Neuron (in vitro differentiated cells): ENCODE results near the gene PXT1.

Source experiments
- H2AFZ ChIP-seq: one replicate; pipeline ENCODE4 v1.6.1; 2013; ENCODE audit warnings: low read depth, mild to moderate bottlenecking, inconsistent platforms, low read length, moderate library complexity
- H3K27me3 ChIP-seq: one replicate; pipeline ENCODE4 v1.6.1; 2013; ENCODE audit warnings: low read length; ENCODE audit not compliant: insufficient read depth
- H3K36me3 ChIP-seq: one replicate; pipeline ENCODE4 v1.6.1; 2013; ENCODE audit warnings: low read length; ENCODE audit not compliant: insufficient read depth
- H3K4me1 ChIP-seq: one replicate; pipeline ENCODE4 v1.6.1; 2013; ENCODE audit warnings: low read length; ENCODE audit not compliant: insufficient read depth
- H3K4me3 ChIP-seq: 2 replicates; pipeline ENCODE4 v1.5.1; 2013; ENCODE audit warnings: mild to moderate bottlenecking, low read length, moderate library complexity
- H3K9me3 ChIP-seq: one replicate; pipeline ENCODE4 v1.6.1; 2013; ENCODE audit warnings: low read length

The PXT1 gene

DNA sequence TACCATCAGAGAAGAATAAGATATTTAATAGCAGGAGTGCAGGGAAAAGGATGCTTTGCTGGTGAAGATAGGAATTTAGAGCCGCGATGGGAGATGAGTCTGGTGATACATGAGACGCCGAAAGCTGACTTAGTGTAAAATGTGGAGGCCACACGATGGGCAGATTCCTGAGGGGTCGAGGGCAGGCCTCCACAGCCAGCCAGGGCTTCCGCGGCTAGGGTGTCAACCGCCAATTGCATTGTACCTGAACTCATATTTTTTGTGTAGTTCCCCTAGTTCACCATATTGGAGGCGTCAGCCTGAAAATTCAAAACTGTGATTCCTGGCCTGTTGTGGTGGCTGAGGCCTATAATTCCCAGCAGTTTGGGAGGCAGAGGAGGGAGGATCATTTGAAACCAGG lies 63.7 kb downstream of the PXT1 start:
- Histone ChIP-seq H3K36me3 (no peaks in the 10 kb centered on the region), H3K4me3 (no peak overlapping the region), H3K27me3 (peaks cover 9% of the 10 kb centered on the region), H3K4me1 (no peaks in the 10 kb centered on the region), H2AFZ (no peak overlapping the region), H3K9me3 (no peaks in the 10 kb centered on the region)

DNA sequence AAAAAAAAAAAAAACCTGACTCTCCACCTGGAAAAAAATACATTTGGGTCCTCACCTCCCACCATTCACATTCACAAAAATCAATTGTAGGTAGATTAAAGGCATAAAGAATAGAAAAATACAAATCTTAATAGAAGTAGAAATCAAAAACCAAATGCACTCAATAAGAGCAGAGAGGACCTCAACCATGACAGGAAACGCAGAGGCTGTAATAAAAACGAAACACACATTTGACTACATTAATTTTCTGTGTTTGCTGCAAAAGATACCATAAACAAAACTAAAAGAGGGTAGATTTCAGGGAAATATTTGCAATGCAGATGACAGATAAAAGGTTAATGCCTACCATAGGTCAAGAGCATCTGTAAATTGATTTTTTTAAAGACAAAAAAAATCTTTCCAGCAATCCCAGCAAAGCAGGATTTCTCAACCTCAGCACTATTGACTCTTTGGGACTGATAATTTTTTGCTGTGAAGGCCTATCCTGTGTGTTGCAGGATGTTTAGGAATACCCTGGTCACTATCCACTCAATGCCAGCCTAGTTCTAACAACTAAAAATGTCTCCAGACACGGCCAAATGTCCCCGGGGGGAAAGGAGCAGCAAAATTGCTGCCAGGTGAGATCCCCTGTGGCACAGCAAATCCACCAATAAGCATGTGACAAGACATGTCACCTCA lies 64.3 kb downstream of the PXT1 start:
- H3K27me3 ChIP-seq, result peaks cover 4% of the 10 kb centered on the region
- no peak overlapping the region for H3K4me3 ChIP-seq
- no peaks in the 10 kb centered on the region for H3K4me1 ChIP-seq
- H3K36me3 ChIP-seq, result no peaks in the 10 kb centered on the region
- H2AFZ ChIP-seq, result no peak overlapping the region
- no peaks in the 10 kb centered on the region for H3K9me3 ChIP-seq

DNA sequence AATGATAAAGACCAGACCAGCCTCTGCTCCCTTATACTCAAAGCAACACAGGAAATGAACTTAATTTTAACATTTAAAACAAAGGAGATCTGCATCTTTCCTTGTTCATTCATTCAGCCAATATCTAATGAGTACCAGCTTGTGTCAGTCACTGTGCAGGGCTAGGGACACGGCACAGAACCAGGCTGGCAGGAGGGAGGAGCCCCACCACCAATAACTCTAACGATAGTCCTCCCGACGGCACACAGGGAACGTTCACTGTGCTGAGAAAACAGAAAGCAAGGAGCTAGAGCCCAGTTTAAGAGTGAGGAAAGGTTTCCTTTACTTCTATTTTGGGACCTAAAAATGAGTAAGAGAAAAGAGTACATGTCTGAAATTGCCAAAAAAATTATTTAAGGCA lies 65.1 kb downstream of the PXT1 start:
- Histone ChIP-seq H2AFZ (no peak overlapping the region), H3K27me3 (peaks cover 4% of the 10 kb centered on the region), H3K4me1 (no peaks in the 10 kb centered on the region), H3K36me3 (no peaks in the 10 kb centered on the region), H3K9me3 (no peaks in the 10 kb centered on the region), H3K4me3 (no peak overlapping the region)

DNA sequence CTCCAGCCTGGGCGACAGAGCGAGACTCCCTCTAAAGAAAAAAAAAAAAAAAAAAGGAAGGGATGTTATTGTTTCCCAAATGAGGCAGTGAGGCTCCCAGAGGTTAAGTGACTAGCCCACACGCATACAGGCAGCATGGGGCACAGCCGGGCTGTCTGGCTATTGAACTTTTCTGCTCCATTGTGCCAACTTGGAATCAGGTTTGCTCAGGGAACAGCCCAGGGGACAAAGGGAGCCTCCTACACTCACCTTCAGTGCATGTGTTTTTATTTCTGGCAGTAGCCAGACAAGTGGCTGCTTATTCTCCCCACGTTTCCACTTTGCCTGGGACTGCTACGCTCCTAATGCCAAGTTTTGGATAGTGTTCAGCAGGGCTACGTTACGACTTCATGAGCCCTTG lies 65.9 kb downstream of the PXT1 start:
- no peak overlapping the region for H2AFZ ChIP-seq
- peaks cover 4% of the 10 kb centered on the region for H3K27me3 ChIP-seq
- no peaks in the 10 kb centered on the region for H3K4me1 ChIP-seq
- H3K36me3 ChIP-seq, result no peaks in the 10 kb centered on the region
- H3K4me3 ChIP-seq, result no peak overlapping the region
- no peaks in the 10 kb centered on the region for H3K9me3 ChIP-seq

DNA sequence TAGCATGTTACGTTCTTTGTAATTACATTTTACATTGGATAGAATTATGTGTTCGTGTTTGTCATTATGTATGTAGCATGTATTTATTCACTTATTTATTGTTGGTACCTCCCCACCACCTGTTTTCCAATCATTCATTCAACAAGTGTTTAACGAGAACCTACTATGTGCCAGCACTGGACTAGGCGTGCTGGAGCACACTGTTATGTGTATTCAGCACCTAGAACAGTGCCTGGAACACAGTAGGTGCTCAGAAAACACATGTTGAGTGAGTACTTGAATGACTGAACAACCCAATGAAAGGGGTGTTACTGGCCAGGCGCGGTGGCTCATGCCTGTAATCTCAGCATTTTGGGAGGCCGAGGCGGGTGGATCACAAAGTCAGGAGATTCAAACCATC lies 66.5 kb downstream of the PXT1 start:
- no peaks in the 10 kb centered on the region for H3K36me3 ChIP-seq
- no peaks in the 10 kb centered on the region for H3K9me3 ChIP-seq
- no peak overlapping the region for H3K4me3 ChIP-seq
- no peak overlapping the region for H2AFZ ChIP-seq
- peaks cover 9% of the 10 kb centered on the region for H3K27me3 ChIP-seq
- H3K4me1 ChIP-seq, result no peaks in the 10 kb centered on the region

DNA sequence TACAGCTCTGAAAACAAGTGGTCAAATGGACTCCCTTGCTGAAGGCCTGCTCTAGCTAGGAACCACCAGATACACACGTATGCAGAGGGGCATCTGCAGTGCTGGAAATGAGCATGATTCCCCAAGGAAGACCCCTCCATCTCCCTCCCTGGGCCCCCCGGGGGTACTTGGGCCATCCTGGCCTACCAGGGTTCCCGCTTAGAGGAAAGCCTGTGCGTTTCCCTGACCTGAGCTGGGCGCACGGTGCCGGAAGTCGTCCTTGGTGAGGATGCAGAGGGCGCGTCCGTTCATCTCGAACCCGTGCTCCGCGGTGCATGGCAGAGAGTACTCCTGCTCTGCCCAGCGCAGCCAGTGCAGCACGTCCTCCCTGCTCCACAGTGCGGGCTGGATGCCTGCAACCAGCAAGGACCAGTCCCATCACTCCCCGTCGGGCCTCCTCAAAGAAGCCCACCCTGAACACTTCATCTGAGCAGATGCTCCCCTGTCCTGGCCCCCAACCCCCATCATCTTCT lies 67.0 kb downstream of the PXT1 start:
- H3K4me1 ChIP-seq, result no peaks in the 10 kb centered on the region
- no peaks in the 10 kb centered on the region for H3K36me3 ChIP-seq
- no peak overlapping the region for H2AFZ ChIP-seq
- H3K4me3 ChIP-seq, result no peak overlapping the region
- no peaks in the 10 kb centered on the region for H3K9me3 ChIP-seq
- peaks cover 11% of the 10 kb centered on the region for H3K27me3 ChIP-seq

DNA sequence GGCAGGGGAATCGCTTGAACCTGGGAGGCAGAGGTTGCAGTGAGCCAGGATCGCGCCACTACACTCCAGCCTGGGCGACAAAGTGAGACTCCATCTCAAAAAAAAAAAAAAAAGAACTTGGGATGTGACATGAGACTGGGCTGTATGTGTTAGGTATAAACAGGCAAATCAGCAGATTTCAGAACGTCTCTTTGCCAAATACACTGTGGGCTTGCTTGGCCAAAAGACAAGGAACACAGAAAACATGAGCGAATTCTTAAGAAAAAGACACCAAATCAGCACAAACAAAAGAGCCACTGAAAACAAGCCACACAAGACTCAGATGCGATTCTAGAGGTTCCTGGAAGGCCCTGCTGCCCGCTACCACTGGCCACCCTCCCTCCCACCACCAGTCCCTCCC lies 67.7 kb downstream of the PXT1 start:
- H3K4me1 ChIP-seq, result no peaks in the 10 kb centered on the region
- H2AFZ ChIP-seq, result no peak overlapping the region
- no peaks in the 10 kb centered on the region for H3K36me3 ChIP-seq
- no peak overlapping the region for H3K4me3 ChIP-seq
- H3K27me3 ChIP-seq, result peaks cover 11% of the 10 kb centered on the region
- no peaks in the 10 kb centered on the region for H3K9me3 ChIP-seq

DNA sequence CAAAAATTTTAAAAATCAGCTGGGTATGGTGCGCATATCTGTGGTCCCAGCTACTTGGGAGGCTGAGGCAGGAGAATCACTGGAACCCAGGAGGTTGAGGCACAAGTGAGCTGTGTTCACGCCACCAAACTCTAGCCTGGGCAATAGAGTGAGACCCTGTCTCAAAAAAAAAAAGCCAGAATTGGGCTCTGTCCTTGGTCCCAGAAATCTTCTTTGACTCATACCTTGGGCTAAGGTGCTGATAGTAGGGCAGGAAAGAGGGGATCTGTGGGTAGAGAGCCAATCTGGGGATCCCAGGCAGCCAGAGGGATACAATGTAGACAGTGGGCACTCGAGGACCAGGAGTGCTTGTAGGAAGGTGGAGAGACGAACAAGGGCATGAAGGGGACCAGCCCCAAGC lies 68.5 kb downstream of the PXT1 start:
- H3K4me3 ChIP-seq, result no peak overlapping the region
- no peaks in the 10 kb centered on the region for H3K9me3 ChIP-seq
- no peak overlapping the region for H2AFZ ChIP-seq
- peaks cover 15% of the 10 kb centered on the region for H3K27me3 ChIP-seq
- no peaks in the 10 kb centered on the region for H3K36me3 ChIP-seq
- H3K4me1 ChIP-seq, result no peaks in the 10 kb centered on the region

DNA sequence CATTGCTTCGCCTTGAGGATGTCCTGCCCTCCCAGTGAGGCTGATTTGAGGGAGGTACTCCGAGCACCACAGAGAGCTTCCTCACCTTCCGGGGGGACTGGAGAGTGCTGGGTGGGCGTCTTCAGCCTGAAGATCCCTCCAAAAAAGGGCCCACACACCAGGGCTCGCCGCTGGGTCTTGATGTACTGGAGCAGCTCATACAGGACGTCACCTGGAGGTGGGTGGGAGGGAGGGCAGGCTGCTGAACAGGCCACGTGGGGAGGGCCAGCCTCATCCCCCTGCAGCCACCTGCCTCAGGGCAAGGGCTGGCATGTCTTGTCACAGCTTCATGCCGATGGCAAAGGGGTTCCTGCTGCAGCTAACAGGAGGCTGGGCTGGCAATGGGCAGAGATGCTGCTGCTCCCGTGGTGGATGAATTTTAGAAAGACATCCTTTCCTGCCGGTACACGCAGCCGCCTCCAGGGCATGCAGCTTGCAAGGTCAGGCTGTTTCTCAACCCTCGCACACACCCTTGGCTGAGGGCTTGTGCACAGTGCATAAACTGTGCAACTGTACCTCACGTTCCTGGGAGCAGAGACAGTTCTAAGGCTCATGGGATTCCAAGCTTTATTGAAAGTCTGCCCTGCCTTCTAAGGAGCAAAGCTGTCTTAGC lies 69.2 kb downstream of the PXT1 start:
- H3K9me3 ChIP-seq, result no peaks in the 10 kb centered on the region
- no peak overlapping the region for H2AFZ ChIP-seq
- no peak overlapping the region for H3K4me3 ChIP-seq
- peaks cover 15% of the 10 kb centered on the region for H3K27me3 ChIP-seq
- no peaks in the 10 kb centered on the region for H3K4me1 ChIP-seq
- no peaks in the 10 kb centered on the region for H3K36me3 ChIP-seq

DNA sequence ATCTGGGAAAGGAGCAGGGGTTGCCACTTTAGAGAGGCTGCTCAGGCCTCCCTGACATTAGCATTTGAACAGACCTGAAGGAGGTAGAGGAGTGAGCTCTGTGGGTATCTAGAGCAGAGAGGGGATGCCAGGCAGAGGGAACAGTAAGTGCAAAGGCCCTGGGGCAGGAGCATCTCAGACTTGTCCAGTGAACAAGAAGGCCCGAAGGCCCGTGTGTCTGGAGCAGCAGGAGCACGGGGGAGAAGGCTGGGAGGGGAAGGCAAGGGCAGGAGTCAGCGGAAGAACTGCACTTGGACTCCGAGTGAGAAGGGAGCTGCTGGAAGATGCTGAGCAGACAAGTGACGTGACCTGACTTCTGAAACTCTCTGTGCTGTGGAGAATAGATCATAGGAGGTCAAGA lies 70.6 kb downstream of the PXT1 start:
- H3K27me3 ChIP-seq, result peaks cover 20% of the 10 kb centered on the region
- no peak overlapping the region for H2AFZ ChIP-seq
- H3K36me3 ChIP-seq, result no peaks in the 10 kb centered on the region
- no peak overlapping the region for H3K4me3 ChIP-seq
- H3K4me1 ChIP-seq, result no peaks in the 10 kb centered on the region
- H3K9me3 ChIP-seq, result no peaks in the 10 kb centered on the region

DNA sequence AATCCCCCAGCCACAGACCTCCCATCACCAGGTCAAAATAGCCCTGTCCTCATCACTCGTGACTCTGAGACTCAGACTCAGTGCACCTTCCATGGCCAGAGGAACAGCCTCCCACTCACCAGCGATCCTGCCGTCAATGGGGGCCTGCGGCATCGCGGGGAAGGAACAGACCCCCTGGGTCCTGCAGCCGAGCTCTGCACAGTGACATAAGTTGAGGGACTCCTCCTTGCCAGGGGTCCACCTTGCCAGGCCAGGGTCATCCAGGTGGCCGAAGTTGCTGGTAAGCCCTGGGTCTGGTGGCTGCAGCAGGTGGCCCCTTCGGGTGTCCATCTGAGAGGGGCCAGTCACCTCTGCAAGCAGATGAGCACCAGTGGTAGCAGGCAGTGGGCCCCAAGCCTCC lies 71.4 kb downstream of the PXT1 start:
- Histone ChIP-seq H3K4me1 (no peaks in the 10 kb centered on the region), H3K36me3 (no peaks in the 10 kb centered on the region), H3K27me3 (peaks cover 20% of the 10 kb centered on the region), H2AFZ (no peak overlapping the region), H3K9me3 (no peaks in the 10 kb centered on the region), H3K4me3 (no peak overlapping the region)

DNA sequence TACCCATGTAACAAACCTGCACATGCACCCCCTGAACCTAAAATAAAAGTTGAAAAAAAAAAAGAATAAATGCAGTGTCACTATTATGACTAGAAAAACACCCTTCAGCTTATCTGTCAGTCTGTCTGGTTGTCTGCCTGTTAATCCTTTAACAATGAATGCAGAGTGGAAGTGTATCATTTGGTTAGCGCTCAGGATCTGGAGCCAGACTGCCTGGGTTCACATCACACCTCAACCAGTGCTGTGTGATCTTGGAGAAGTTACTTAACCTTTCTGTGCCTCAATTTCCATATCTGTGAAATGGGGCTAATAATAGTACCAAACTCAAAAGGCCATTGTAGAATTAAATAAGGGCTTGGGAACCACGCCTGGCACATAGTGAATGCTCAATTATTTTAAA lies 72.0 kb downstream of the PXT1 start:
- Histone ChIP-seq H3K4me3 (no peak overlapping the region), H3K4me1 (no peaks in the 10 kb centered on the region), H3K27me3 (peaks cover 20% of the 10 kb centered on the region), H3K36me3 (no peaks in the 10 kb centered on the region), H3K9me3 (no peaks in the 10 kb centered on the region), H2AFZ (no peak overlapping the region)

DNA sequence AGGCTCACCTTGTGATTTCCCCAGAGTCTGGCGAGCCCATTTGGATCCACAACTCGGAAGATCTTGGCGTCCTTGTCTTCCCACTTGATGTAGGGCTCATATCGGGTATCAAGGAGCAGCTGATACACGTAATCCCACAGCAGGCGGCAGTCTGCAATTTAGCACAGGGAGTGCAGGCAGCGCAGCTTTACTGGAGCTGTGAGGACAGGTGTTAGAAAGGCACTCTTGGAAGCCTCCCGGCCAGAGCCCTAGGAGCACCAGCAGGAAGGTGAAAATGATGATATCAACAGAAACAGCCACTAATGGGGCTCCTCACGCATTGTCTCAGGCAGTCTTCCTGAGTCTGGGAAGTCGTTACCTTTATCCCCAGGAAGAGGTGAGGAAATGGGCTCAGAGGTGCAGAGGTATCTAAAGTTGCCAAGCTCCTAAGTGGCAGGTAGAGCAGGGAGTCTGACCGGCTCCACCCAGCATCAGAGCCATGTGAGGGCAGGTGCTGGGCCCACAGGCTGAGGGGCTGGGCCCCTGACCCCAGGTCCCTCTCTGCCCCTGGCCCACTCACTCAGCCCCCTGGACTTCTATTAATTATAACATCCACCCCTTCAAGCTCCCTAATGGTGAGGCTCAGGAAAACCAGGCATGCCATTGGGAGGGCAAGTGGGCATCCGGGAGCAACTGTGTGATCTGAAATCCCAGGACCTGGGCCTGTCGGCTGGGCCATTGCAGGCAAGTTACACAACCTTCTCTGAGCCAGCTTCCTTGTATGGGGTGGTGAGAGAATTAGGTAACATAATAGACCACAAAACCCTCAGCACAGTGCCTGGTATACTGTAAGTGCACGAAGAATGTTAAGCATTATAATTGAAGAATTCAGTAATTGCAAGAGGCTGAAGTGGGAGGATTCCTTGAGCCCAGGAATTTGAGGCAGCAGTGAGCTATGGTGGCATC lies 73.5 kb downstream of the PXT1 start:
- no peaks in the 10 kb centered on the region for H3K36me3 ChIP-seq
- no peak overlapping the region for H3K4me3 ChIP-seq
- no peaks in the 10 kb centered on the region for H3K4me1 ChIP-seq
- H3K9me3 ChIP-seq, result no peaks in the 10 kb centered on the region
- H3K27me3 ChIP-seq, result peaks cover 17% of the 10 kb centered on the region
- no peak overlapping the region for H2AFZ ChIP-seq
